ENCODE measurements around the gene SLMAP.

DNA sequence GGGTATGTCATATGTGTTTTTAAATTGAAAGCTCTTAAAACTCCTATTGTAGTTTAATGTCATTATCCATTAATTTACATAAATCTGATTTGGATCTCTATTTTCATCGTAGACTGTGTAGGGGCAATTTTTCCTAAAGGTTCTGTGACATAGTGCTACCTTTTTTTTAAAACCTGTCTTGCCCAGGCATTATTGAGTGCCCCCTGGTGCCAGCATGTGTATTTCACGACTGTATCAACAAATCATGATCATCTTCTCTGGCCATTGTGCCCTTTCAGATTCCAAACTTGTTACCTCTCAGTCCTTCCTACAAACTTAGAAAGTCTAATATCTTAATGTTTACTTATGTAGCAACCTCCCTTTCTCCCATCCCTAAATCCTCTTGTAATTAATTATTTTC, 154.9 kb downstream of the SLMAP start:
- no peak for TF ChIP-seq CTCF (IDR thresholded peaks at IDR 0.05)
- TF ChIP-seq POLR2A (IDR thresholded peaks at IDR 0.05) = no peak
- TF ChIP-seq EP300 (IDR thresholded peaks at IDR 0.05) = no peak
- TF ChIP-seq POLR2AphosphoS5 (IDR thresholded peaks at IDR 0.05) = no peak

Measured in upper lobe of left lung (tissue), 4 donors.